Testis (tissue), 2 donors: ENCODE data around the gene KLF7.

Source experiments
- CTCF ChIP-seq, 3 experiments: fragments of 450-650 bp in 2 of 3; fragments of 200-600 bp in 1 of 3; sonication (generic) in 1 of 3; IDR thresholded peaks; one replicate each; pipeline ENCODE4 v1.5.1; 2016 to 2019; ENCODE audit warnings: antibody characterized with exemption in 3 of 3, mild to moderate bottlenecking in 2 of 3, moderate library complexity in 1 of 3
- POLR2A ChIP-seq: fragments of 450-650 bp; IDR thresholded peaks from one replicate; pipeline ENCODE4 v1.6.1; 2017; ENCODE audit warnings: antibody characterized with exemption, mild to moderate bottlenecking, moderate library complexity

GRCh38 chr2:207085110-207085509 lies 80.6 kb downstream of the KLF7 start:
- TF ChIP-seq POLR2A (no peak), CTCF (IDR thresholded peaks at IDR 0.05) (no peak)
